ENCODE results near the gene RTF2. TPM values are rescaled to one million over a fixed set of nuclear protein-coding genes. Genes with fewer than 3 reads are reported as not detected.
"Not testable (repeated sequence)": the region's sequence is repeated elsewhere in the genome, so short reads cannot be mapped to it uniquely, and the experiment has no call there.

The RTF2 gene
- total and polyA plus RNA-seq, 11 donors = 50.7 to 114 (median 86.2) TPM

DNA sequence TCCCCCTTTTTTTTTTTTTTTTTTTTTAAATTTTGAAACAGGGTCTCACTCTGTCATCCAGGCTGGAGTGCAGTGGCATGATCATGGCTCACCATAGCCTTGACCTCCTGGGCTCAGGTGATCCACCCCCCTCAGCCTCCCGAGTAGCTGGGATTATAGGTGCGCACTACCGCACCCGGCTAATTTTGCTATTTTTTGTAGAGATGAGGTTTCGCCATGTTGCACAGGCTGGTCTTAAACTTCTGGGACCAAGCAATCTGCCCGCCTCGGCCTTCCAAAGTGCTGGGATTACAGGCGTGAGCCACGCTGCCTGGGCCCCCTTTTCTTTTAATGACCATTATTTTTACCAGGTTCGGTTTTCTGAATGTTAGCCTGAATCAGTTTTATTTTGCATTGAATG lies 51.1 kb downstream of the RTF2 start:
- 98 to 100% (median 98%) methylated on average over 10 of the region's 10 CpGs for WGBS, 4 donors
- Histone ChIP-seq H3K9me3 (peaks cover 0 to 25% (median 17%) of the 10 kb centered on the region in 12 donors), H3K4me3 (no peak overlapping the region), H3K36me3 (peaks cover 0 to 58% (median 42%) of the 10 kb centered on the region in 9 donors), H3K27ac (no peak overlapping the region), H3K4me1 (peaks cover 0 to 15% (median 2%) of the 10 kb centered on the region in 12 donors), H3K27me3 (no peaks in the 10 kb centered on the region)
- intact Hi-C loops (cut with DNase I) = no loop called here
- no peak for ATAC-seq
- DNase-seq = no peak
- TF ChIP-seq, protein P1, sequence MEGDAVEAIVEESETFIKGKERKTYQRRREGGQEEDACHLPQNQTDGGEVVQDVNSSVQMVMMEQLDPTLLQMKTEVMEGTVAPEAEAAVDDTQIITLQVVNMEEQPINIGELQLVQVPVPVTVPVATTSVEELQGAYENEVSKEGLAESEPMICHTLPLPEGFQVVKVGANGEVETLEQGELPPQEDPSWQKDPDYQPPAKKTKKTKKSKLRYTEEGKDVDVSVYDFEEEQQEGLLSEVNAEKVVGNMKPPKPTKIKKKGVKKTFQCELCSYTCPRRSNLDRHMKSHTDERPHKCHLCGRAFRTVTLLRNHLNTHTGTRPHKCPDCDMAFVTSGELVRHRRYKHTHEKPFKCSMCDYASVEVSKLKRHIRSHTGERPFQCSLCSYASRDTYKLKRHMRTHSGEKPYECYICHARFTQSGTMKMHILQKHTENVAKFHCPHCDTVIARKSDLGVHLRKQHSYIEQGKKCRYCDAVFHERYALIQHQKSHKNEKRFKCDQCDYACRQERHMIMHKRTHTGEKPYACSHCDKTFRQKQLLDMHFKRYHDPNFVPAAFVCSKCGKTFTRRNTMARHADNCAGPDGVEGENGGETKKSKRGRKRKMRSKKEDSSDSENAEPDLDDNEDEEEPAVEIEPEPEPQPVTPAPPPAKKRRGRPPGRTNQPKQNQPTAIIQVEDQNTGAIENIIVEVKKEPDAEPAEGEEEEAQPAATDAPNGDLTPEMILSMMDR (IDR thresholded peaks at IDR 0.05) = no peak
- TF ChIP-seq POLR2A (IDR thresholded peaks at IDR 0.05) = no peak

DNA sequence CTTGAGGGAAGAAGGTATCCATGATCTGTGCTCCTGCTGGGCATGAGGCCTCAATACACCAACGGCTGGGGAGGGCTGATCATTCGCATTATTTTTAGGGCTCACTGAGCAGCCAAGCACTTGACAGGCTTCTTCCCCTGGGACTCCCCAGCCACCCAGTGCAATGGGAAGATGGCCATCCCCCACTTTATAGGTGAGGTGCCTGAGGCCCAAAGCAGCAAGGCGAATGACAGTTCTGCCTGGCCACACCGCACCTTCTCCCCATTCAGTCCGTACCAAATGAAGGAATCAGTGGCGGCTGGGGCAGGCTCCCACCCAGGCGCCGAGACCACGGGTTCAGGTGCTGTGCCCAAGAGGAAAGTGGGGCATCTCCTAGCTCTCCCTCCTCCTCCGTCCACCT lies 51.8 kb downstream of the RTF2 start:
- TF ChIP-seq POLR2A (IDR thresholded peaks at IDR 0.05) = no peak
- TF ChIP-seq, protein P1 (IDR thresholded peaks at IDR 0.05) = no peak
- 96 to 99% (median 98%) methylated on average over 8 to 10 of the region's 10 CpGs for WGBS, 4 donors
- peaks cover 0 to 58% (median 42%) of the 10 kb centered on the region in 9 donors for H3K36me3 ChIP-seq
- peaks cover 0 to 25% (median 17%) of the 10 kb centered on the region in 12 donors for H3K9me3 ChIP-seq
- peaks cover 0 to 15% (median 2%) of the 10 kb centered on the region in 12 donors for H3K4me1 ChIP-seq
- H3K27ac ChIP-seq = no peak overlapping the region
- ATAC-seq (no peak), DNase-seq (no peak)
- no peak overlapping the region for H3K4me3 ChIP-seq
- no peaks in the 10 kb centered on the region for H3K27me3 ChIP-seq
- intact Hi-C loops (cut with DNase I) = no loop called here

DNA sequence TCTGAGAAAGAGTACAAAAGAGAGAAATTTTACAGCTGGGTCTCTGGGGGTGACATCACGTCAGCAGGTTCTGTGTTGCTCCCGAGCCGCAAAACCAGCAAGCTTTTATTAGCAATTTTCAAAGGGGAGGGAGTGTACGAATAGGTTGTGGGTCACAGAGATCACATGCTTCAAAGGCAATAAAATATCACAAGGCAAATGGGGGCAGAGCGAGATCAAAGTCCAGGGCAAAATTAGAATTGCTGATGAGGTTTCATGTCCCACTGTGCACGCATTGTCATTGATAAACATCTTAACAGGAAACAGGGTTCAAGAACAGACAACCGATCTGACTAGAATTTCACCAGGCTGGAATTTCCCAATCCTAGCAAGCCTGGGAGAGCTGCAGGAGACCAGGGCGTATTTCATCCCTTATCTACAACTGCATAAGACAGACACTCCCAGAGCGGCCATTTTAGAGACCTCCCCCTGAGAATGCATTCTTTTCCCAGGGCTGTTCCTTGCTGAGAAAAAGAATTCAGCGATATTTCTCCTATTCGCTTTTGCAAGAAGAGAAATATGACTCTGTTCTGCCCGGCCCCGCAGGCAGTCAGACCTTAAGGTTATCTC lies 52.4 kb downstream of the RTF2 start:
- WGBS, 4 donors = 95 to 96% (median 96%) methylated on average over 13 of the region's 13 CpGs

DNA sequence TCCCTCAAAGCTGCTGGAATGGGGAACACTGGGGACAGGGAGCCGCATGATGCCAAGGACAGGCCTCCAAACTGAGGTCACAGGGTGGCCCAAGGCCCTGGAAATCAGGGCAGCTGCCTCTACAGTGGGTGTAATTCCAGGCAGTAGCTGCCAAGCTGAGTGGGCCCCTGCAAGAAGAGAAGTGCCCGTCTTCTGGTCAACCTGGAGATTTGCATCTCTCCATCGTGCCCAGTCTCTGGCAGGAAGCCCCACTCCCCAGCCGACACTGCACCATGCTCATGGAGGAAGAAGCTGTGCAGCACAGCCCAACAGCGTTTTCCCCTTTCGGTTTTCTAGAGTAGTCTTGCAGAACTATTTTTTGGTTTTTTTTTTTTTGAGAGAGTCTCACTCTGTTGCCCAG lies 53.9 kb downstream of the RTF2 start:
- no peak for ATAC-seq
- TF ChIP-seq, protein P1 (IDR thresholded peaks at IDR 0.05) = no peak
- TF ChIP-seq POLR2A (IDR thresholded peaks at IDR 0.05) = no peak
- 86 to 95% (median 89%) methylated on average over 6 of the region's 6 CpGs for WGBS, 4 donors

More for the DNA sequence above, 52.4 kb downstream of the RTF2 start:
- H3K36me3 ChIP-seq = peaks cover 0 to 55% (median 42%) of the 10 kb centered on the region in 9 donors
- H3K27ac ChIP-seq; H3K4me3 ChIP-seq; DNase-seq; ATAC-seq; intact Hi-C loops (cut with DNase I); H3K27me3 ChIP-seq: not testable (repeated sequence)
- H3K4me1 ChIP-seq = peaks cover 0 to 14% (median 2%) of the 10 kb centered on the region in 12 donors
- peaks cover 0 to 25% (median 17%) of the 10 kb centered on the region in 12 donors for H3K9me3 ChIP-seq

DNA sequence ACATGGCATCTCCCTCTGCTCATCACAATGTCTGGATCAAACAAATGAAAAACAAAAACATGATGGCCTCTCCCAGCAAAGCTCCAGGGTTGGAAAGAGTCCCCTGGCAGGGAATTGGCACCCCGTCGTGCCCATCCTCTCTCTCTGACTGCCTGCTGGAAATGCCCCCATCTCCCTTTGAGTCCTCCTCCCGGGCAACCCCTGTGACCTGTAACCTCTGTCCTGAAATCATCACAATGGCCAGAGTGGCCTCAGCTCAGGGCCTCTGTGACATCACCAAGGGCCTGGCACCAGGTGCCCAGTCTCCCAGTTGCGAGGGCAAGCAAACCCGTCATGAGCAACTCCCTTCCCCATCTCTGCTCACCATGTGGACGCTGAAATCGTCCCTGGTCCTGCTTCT lies 56.0 kb downstream of the RTF2 start, which contains the start of gene FAM209A:
Gene FAM209A (plus strand): TSS at position 301 of the 400 bp plus-strand sequence. CDS start 65 bp downstream, at position 366.
- H3K36me3 ChIP-seq = peaks cover 0 to 19% (median 11%) of the 10 kb centered on the region in 9 donors
- ATAC-seq; H3K4me3 ChIP-seq; H3K27me3 ChIP-seq; H3K4me1 ChIP-seq; H3K27ac ChIP-seq; DNase-seq; intact Hi-C loops (cut with DNase I): not testable (repeated sequence)
- peaks cover 0 to 25% (median 17%) of the 10 kb centered on the region in 12 donors for H3K9me3 ChIP-seq
- 82 to 90% (median 86%) methylated on average over 7 of the region's 7 CpGs for WGBS, 4 donors

More for the DNA sequence above, 53.9 kb downstream of the RTF2 start:
- H3K27me3 ChIP-seq = no peaks in the 10 kb centered on the region
- H3K36me3 ChIP-seq = peaks cover 0 to 40% (median 33%) of the 10 kb centered on the region in 9 donors
- peaks cover 0 to 25% (median 17%) of the 10 kb centered on the region in 12 donors for H3K9me3 ChIP-seq
- H3K4me1 ChIP-seq = no peaks in the 10 kb centered on the region
- no peak overlapping the region for H3K4me3 ChIP-seq
- no peak overlapping the region for H3K27ac ChIP-seq
- no peak for DNase-seq
- intact Hi-C loops (cut with DNase I) = no loop called here

Data from heart left ventricle (tissue), 16 donors.